CD14-positive monocyte (primary cell): ENCODE measurements around the gene GIGYF2. TPM values are rescaled to one million over a fixed set of nuclear protein-coding genes. Genes with fewer than 3 reads are reported as not detected.
A peak's percentile ranks its signal among the peaks of the same experiment; 100 is the strongest.
"Not testable (repeated sequence)": the region's sequence is repeated elsewhere in the genome, so short reads cannot be mapped to it uniquely, and the experiment has no call there.

Experiments
- DNase-seq, 3 donors: peaks; one replicate each; pipeline ENCODE4 v3.0.0-alpha.2; 2011 to 2022
- H2AFZ ChIP-seq: 2 replicates; pipeline ENCODE4 v1.6.0; 2012; ENCODE audit warnings: mild to moderate bottlenecking, low read depth, low read length, inconsistent platforms; ENCODE audit not compliant: insufficient read depth, poor library complexity, severe bottlenecking
- H3K27ac ChIP-seq, 2 donors: 1 replicate in 1 of 2; 2 replicates in 1 of 2; pipeline ENCODE4 v1.5.1; 2012 to 2013; ENCODE audit warnings: low read length in 2 of 2, control low read depth in 1 of 2, inconsistent platforms in 1 of 2, low read depth in 1 of 2, mild to moderate bottlenecking in 1 of 2
- H3K27me3 ChIP-seq, 2 donors: one replicate each; pipeline versions ENCODE4 v1.6.0 to v1.6.1; 2011 to 2013; ENCODE audit warnings: low read length in 2 of 2; ENCODE audit not compliant: control insufficient read depth in 2 of 2, insufficient read depth in 2 of 2
- H3K36me3 ChIP-seq, 2 donors: replicated peaks in 1 of 2; 1 replicate in 1 of 2; 2 replicates in 1 of 2; pipeline versions ENCODE4 v1.5.1 to v1.6.1; 2012 to 2013; ENCODE audit warnings: low read length in 2 of 2, control low read depth in 1 of 2, inconsistent platforms in 1 of 2, mild to moderate bottlenecking in 1 of 2; ENCODE audit not compliant: insufficient read depth in 2 of 2, control insufficient read depth in 1 of 2
- H3K4me1 ChIP-seq, 2 donors: 1 replicate in 1 of 2; 2 replicates in 1 of 2; pipeline versions ENCODE4 v1.5.1 to v1.6.1; 2012 to 2013; ENCODE audit warnings: low read length in 2 of 2, control low read depth in 1 of 2, inconsistent platforms in 1 of 2, mild to moderate bottlenecking in 1 of 2, moderate library complexity in 1 of 2; ENCODE audit not compliant: insufficient read depth in 2 of 2, control insufficient read depth in 1 of 2
- H3K4me2 ChIP-seq: replicated peaks from 2 replicates; pipeline ENCODE3; 2012; ENCODE audit warnings: low read length, moderate library complexity, mild to moderate bottlenecking; ENCODE audit not compliant: poor library complexity, severe bottlenecking; ENCODE audit errors: extremely low read depth
- H3K4me3 ChIP-seq, 3 experiments: fragments of 200-600 bp in 1 of 3; sonication (generic) in 1 of 3; replicated peaks in 1 of 3; 1 replicate in 2 of 3; 2 replicates in 1 of 3; pipeline ENCODE4 v1.5.1; 2011 to 2013; ENCODE audit warnings: low read length in 3 of 3, mild to moderate bottlenecking in 3 of 3, control low read depth in 2 of 3, low read depth in 2 of 3, inconsistent platforms in 1 of 3, moderate library complexity in 1 of 3
- H3K79me2 ChIP-seq: 2 replicates; pipeline ENCODE4 v1.6.0; 2012; ENCODE audit warnings: mild to moderate bottlenecking, control low read depth, inconsistent platforms, low read length, moderate library complexity; ENCODE audit not compliant: insufficient read depth
- H3K9ac ChIP-seq: 2 replicates; pipeline ENCODE4 v1.6.0; 2017; ENCODE audit warnings: low read length, mild to moderate bottlenecking; ENCODE audit not compliant: insufficient read depth, poor library complexity, severe bottlenecking
- H3K9me3 ChIP-seq, 2 donors: replicated peaks in 1 of 2; 1 replicate in 1 of 2; 2 replicates in 1 of 2; pipeline versions ENCODE4 v1.5.1 to v1.6.1; 2012 to 2013; ENCODE audit warnings: low read length in 2 of 2, control low read depth in 1 of 2; ENCODE audit not compliant: control insufficient read depth in 1 of 2, insufficient read depth in 1 of 2
- H4K20me1 ChIP-seq: 2 replicates; pipeline ENCODE4 v1.6.0; 2012; ENCODE audit warnings: mild to moderate bottlenecking, low read length, control low read depth, moderate library complexity; ENCODE audit not compliant: insufficient read depth
- H3K27ac Mint-ChIP-seq, 7 donors: one replicate each; pipeline ENCODE4 v1.8.0; 2020; ENCODE audit warnings: mild to moderate bottlenecking in 7 of 7, mixed read lengths in 7 of 7, moderate library complexity in 6 of 7, inconsistent platforms in 2 of 7
- H3K27me3 Mint-ChIP-seq, 3 donors: one replicate each; pipeline ENCODE4 v1.8.0; 2021 to 2022; ENCODE audit warnings: low read depth in 3 of 3, mild to moderate bottlenecking in 3 of 3, mixed read lengths in 3 of 3, moderate library complexity in 3 of 3, inconsistent platforms in 1 of 3
- H3K36me3 Mint-ChIP-seq, 2 donors: one replicate each; pipeline ENCODE4 v1.8.0; 2020; ENCODE audit warnings: mixed read lengths in 2 of 2, inconsistent platforms in 1 of 2, mild to moderate bottlenecking in 1 of 2
- H3K4me1 Mint-ChIP-seq: one replicate; pipeline ENCODE4 v1.8.0; 2020; ENCODE audit warnings: mild to moderate bottlenecking, mixed read lengths
- H3K4me3 Mint-ChIP-seq, 2 donors: one replicate each; pipeline ENCODE4 v1.8.0; 2020; ENCODE audit warnings: mild to moderate bottlenecking in 2 of 2, mixed read lengths in 2 of 2, moderate library complexity in 1 of 2
- H3K9me3 Mint-ChIP-seq, 7 donors: one replicate each; pipeline ENCODE4 v1.8.0; 2020 to 2022; ENCODE audit warnings: mixed read lengths in 7 of 7, mild to moderate bottlenecking in 6 of 7, moderate library complexity in 6 of 7, inconsistent platforms in 2 of 7
- CTCF ChIP-seq: fragments of 200-600 bp; IDR thresholded peaks from one replicate; pipeline ENCODE4 v1.8.0; 2022; ENCODE audit warnings: antibody characterized with exemption, mild to moderate bottlenecking
- WGBS: methylation state at CpG from one replicate; pipeline ENCODE4 v1.1.5; 2013; ENCODE audit warnings: missing lambda C conversion rate; ENCODE audit not compliant: insufficient coverage; 5-methylcytosine and 5-hydroxymethylcytosine counted together
- intact Hi-C, 2 donors: fragments of 100-400 bp; cut with micrococcal nuclease; formaldehyde crosslinking; loops; one replicate each; pipeline versions ENCODE4 v1.15.0 to v1.15.1; 2023
- polyA plus RNA-seq, 3 donors: library from polyadenylated mRNA; depleted of rRNA in 1 of 3; unstranded in 2 of 3; stranded (reverse) in 1 of 3; fragments of 300-500 nt in 2 of 3; fragments of >200 nt in 1 of 3; fragmentation: Illumina TruSeq in 2 of 3; gene quantifications; 1 replicate in 2 of 3; 2 replicates in 1 of 3; pipeline ENCODE4 v1.2.3, GENCODE V29; 2012 to 2021

The GIGYF2 gene
- polyA plus RNA-seq, 3 donors = 7.7 to 20.7 (median 17.3) TPM

DNA sequence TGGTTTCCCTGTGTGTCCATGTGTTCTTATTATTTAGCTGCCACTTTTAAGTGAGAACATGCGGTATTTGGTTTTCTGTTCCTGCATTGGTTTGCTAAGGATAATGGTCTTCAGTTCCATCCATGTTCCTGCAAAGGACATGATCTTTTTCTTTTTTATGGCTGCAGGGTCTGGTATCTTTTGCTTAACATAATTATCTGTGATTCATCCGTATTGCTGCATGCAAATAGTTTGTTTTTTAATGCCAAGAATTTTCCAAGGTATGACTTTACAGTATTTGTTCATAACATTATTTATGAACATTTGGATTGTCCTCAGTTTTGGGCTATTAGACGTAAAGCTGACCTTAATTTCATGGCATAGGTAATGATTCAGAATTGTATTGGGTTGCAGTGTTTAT lies 17.8 kb downstream of the GIGYF2 start:
- Histone ChIP-seq H3K36me3 (peaks cover 47 to 83% of the 10 kb centered on the region in 2 donors), H3K79me2 (peaks cover 93% of the 10 kb centered on the region), H3K9ac (no peak overlapping the region), H3K27ac (no peak overlapping the region), H3K4me2 (no peak overlapping the region), H2AFZ (no peak overlapping the region), H4K20me1 (peaks cover 93% of the 10 kb centered on the region), H3K27me3 (no peaks in the 10 kb centered on the region), H3K9me3 (no peaks in the 10 kb centered on the region), H3K4me1 (no peaks in the 10 kb centered on the region), H3K4me3 (no peak overlapping the region)
- peaks cover 43 to 70% of the 10 kb centered on the region in 2 donors for H3K36me3 Mint-ChIP-seq
- H3K27ac Mint-ChIP-seq = no peak overlapping the region
- H3K4me3 Mint-ChIP-seq = no peak overlapping the region
- no peak for TF ChIP-seq CTCF
- intact Hi-C loops = no loop called here
- WGBS = 100% methylated on average over 1 of the region's 3 CpGs
- H3K4me1 Mint-ChIP-seq = peaks cover 2% of the 10 kb centered on the region
- peaks cover 0 to 3% (median 2%) of the 10 kb centered on the region in 7 donors for H3K9me3 Mint-ChIP-seq
- H3K27me3 Mint-ChIP-seq = peaks cover 0 to 2% (median 0%) of the 10 kb centered on the region in 3 donors
- no peak for DNase-seq

DNA sequence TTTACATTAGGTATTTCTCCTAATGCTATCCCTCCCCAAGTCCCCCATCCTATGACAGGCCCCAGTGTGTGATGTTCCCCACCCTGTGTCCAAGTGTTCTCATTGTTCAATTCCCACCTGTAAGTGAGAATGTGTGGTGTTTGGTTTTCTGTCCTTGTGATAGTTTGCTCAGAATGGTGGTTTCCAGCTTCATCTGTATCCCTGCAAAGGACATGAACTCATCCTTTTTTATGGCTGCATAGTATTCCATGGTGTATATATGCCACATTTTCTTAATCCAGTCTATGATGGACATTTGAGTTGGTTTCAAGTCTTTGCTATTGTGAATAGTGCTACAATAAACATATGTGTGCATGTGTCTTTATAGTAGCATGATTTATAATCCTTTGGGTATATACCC lies 22.9 kb downstream of the GIGYF2 start:
- H3K4me2 ChIP-seq, H2AFZ ChIP-seq, H3K4me3 Mint-ChIP-seq, H3K9me3 Mint-ChIP-seq, H3K9me3 ChIP-seq, H3K27me3 Mint-ChIP-seq, H3K4me3 ChIP-seq, H3K9ac ChIP-seq, DNase-seq, H3K27ac ChIP-seq, H3K27me3 ChIP-seq, intact Hi-C loops, H3K4me1 ChIP-seq: not testable (repeated sequence)
- Mint-ChIP-seq H3K36me3 (peaks cover 53 to 75% of the 10 kb centered on the region in 2 donors), H3K27ac (peak overlapping the region in 2 of 7 donors; percentile 11 to 39), H3K4me1 (peaks cover 10% of the 10 kb centered on the region)
- peaks cover 52 to 84% of the 10 kb centered on the region in 2 donors for H3K36me3 ChIP-seq
- H4K20me1 ChIP-seq = peaks cover 83% of the 10 kb centered on the region
- peaks cover 85% of the 10 kb centered on the region for H3K79me2 ChIP-seq
